Posterior vena cava (tissue), 2 donors: ENCODE results near the gene FAT4. TPM values are rescaled to one million over a fixed set of nuclear protein-coding genes. Genes with fewer than 3 reads are reported as not detected.

Experiments used
- DNase-seq: peaks from one replicate; pipeline ENCODE4 v3.0.0-alpha.2; 2020; ENCODE audit warnings: low spot score
- intact Hi-C, 2 donors: fragments of 100-400 bp; cut with DNase I; formaldehyde crosslinking; loops; one replicate each; pipeline versions ENCODE4 v1.14.1 to v1.14.2; 2022 to 2023
- total RNA-seq, 2 donors: library from RNA; stranded (reverse); fragmentation: NEBNext Ultra II Directional; extraction: Animal tissue kit (Norgen Biotek cat#: 25700); gene quantifications; one replicate each; pipeline ENCODE4 v1.2.1, GENCODE V29; 2021
- donor health status: DM: yes; HTN: yes; CAD: no.
- donor health status: DM: yes; HTN: yes; CAD: no.

FAT4 gene
- total RNA-seq, 2 donors from 2014 or later: 22.8 to 24.1 TPM

DNA sequence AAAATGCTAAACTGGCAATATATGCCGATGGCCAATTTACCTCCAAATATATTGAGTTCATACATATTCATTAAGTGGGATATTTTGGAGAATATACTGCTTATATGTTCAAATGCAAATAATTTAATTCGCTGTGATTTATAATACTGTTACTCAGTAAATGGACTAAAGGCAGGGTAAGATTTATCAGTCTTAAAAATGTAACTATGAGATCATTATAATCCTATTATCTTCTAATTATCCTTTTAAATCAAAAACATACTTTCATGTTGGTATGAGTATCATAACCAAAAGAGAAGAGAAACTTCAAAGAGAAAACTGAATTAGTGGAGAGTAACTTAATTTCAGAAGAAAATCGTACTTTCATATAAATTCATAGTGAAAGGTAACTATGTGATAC, 44.6 kb downstream of the FAT4 start:
- intact Hi-C loops: no loop called here
- no peak for DNase-seq

DNA sequence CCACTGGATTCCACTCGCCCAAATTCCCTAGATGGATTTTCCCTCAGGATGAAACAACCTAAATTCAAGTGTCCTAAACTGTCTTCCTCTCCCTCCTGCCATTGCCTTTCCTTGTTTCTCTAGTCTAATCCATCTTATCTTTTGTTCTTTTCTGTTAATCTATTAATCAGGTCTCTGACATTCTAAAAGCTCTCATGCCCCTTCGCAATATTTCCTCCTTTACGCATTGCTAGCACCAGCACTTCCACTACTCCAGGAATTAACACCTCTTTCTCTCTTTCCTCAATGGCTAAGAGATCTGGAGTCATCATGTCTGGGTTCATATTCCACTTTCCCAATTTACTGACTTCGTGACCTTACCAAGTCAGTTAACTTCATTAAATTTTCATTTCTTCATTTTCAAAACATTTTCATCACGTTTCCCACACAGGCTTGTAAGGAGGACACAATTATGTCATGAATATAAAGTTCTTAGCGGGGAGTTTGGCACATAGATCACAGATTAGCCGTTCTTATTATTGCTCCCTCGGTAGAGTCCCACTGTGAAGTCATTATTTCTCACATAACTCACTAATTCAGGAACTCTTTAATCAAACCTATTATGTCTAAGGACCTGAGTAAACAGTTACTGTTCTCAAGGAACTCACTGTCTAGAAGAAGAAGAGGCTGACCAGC, 45.3 kb downstream of the FAT4 start:
- intact Hi-C loops: no loop called here
- DNase-seq: no peak

DNA sequence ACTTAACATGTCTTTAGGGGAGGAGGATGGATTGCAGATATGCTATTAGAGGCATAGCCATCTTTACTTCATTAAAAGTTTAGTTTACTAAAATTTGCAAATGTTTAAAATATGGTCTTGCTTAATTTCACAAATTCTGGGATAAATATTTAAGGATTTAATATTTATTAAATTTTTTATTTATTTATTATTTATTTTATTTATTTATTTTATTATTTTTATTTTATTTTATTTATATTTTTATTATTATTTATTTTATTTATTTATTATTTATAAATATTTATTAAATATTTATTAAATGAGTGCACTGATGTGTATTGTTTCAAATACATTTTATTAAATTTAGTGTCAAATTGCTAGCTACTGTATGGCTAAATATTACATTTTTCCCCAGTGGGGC, 46.0 kb downstream of the FAT4 start:
- no peak for DNase-seq
- intact Hi-C loops: no loop called here
